Measurements from ENCODE around the gene SEMA3G.

DNA sequence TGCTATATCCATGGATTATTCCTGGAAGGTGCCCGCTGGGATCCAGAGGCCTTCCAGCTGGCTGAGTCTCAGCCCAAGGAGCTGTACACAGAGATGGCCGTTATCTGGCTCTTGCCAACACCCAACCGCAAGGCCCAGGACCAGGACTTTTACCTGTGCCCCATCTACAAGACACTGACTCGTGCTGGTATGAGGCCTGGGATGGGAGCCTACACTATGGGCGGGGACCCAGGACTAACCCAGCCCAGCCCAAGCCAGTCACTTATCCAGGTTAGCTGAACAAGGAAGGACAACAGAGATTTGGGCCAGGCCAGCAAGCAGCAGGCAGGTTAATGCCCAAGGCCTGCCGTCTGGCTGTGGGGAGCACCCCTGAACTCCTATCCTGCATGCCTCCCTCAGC is 45.3 kb downstream of the SEMA3G start:
- TF ChIP-seq POLR2A (IDR thresholded peaks at IDR 0.05) = no peak
- TF ChIP-seq, protein P1, sequence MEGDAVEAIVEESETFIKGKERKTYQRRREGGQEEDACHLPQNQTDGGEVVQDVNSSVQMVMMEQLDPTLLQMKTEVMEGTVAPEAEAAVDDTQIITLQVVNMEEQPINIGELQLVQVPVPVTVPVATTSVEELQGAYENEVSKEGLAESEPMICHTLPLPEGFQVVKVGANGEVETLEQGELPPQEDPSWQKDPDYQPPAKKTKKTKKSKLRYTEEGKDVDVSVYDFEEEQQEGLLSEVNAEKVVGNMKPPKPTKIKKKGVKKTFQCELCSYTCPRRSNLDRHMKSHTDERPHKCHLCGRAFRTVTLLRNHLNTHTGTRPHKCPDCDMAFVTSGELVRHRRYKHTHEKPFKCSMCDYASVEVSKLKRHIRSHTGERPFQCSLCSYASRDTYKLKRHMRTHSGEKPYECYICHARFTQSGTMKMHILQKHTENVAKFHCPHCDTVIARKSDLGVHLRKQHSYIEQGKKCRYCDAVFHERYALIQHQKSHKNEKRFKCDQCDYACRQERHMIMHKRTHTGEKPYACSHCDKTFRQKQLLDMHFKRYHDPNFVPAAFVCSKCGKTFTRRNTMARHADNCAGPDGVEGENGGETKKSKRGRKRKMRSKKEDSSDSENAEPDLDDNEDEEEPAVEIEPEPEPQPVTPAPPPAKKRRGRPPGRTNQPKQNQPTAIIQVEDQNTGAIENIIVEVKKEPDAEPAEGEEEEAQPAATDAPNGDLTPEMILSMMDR (IDR thresholded peaks at IDR 0.05) = no peak

Data from right lobe of liver (tissue), 4 donors.